ENCODE measurements around the gene ATP6AP1.

- no peak for TF ChIP-seq POLR2A (IDR thresholded peaks at IDR 0.05)
- TF ChIP-seq, protein P1, sequence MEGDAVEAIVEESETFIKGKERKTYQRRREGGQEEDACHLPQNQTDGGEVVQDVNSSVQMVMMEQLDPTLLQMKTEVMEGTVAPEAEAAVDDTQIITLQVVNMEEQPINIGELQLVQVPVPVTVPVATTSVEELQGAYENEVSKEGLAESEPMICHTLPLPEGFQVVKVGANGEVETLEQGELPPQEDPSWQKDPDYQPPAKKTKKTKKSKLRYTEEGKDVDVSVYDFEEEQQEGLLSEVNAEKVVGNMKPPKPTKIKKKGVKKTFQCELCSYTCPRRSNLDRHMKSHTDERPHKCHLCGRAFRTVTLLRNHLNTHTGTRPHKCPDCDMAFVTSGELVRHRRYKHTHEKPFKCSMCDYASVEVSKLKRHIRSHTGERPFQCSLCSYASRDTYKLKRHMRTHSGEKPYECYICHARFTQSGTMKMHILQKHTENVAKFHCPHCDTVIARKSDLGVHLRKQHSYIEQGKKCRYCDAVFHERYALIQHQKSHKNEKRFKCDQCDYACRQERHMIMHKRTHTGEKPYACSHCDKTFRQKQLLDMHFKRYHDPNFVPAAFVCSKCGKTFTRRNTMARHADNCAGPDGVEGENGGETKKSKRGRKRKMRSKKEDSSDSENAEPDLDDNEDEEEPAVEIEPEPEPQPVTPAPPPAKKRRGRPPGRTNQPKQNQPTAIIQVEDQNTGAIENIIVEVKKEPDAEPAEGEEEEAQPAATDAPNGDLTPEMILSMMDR (IDR thresholded peaks at IDR 0.05): no peak
Measured at GRCh38 chrX:154476821-154477220, 48.3 kb downstream of the ATP6AP1 start.
